HG03280 (cell line): ENCODE measurements around the gene CD101.

Experiments used
- ATAC-seq: cut with Tn5 transposase; IDR thresholded peaks from one replicate; pipeline ENCODE4 v1.9.1; 2021; ENCODE audit warnings: mild to moderate bottlenecking, moderate library complexity; ENCODE audit not compliant: unreplicated experiment

CD101 gene

GRCh38 chr1:117047271-117047670 lies 45.7 kb downstream of the CD101 start:
- no peak for ATAC-seq

DNA sequence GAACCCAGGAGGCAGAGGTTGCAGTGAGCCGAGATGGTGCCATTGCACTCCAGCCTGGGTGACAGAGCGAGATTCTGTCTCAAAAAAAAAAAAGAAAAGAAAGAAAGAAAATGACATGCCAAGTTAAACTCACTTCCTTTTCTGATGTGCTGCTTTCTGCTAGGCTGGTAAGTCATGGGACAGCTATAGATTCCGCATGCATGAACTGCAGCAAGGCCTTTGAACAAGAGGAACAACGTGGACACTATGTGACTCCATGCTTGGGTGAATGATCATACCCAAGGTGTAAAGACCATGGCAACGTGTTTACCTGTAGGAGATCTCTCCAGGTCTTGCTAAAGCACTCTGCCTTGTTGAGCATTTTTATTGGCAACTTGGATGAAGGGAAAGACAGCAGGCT lies 48.3 kb downstream of the CD101 start:
- ATAC-seq, result no peak

DNA sequence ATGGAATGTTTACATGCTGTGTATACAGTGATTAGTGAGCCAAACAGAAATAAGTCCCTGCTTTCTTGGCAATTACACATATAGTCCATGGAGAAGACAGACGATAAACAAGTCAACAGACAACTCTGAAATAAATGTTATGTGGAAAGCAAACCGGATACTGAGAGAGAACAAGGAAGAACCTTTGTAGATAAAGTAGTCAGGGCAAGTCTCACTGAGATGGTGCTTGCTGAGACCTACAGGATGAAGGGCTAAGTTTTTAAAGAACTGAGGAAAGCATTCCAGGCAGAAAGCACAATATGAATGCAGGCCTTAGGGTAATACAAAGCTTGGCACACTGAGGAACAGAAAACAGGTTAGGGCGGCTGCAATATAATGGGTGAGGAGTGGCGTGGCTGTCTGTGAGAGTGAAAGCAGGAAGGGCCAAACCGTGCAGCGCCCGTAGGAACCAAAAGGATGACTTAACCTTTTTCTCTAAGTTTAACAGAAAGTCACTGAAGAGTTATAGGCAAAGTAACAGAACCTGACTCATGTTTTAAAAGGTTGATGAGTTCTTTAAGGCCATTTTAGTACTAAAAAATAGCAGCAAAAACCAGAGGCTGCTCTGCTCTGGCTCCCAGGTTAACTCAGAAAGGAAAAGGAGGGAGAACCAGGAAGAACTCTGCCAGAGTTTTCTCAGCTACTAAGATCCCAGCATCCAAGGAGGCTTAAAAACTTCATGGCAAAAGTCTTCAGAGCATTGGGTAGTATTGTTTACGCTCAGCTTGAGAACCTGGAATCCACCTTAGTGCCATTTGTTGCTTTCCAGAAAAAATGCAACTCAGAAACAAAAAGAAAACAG lies 49.9 kb downstream of the CD101 start:
- ATAC-seq, result peak; percentile 87

GRCh38 chr1:117054068-117054467 lies 52.5 kb downstream of the CD101 start:
- no peak for ATAC-seq

DNA sequence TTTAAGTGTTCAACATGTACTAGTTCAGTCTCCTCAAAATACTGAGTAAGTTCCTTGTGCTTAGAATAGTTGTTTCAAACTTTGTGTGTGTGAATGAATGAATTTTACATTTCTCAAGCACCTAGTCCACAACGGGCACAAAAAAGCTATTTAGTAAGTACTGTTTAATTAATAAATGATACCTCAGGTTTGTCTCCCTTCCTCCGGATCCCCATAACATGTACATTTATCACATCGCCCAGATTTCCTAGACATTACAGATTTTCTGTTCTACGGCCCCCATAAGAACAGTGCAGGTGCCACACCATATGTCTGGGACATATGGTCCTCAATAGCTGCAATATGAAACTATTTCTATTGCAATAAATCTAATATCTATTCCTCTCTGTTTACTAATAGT lies 57.2 kb downstream of the CD101 start:
- no peak for ATAC-seq

DNA sequence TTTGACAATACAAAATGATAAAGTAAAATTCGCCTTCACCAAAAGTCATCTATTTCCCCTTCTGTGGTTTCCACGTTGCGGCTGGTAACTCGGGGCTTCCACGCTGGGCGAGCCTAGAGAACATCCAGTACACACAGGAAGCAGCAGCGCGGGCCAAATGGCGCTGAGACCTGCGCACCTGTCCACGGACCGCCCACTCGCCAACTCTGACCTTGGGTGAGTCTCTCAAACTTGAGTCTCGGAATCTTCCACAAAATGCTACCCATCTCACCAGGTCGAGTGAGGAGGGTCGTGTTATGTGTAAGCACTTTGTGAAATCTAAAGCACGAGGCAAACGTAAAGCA lies 57.7 kb downstream of the CD101 start:
- ATAC-seq, result peak; percentile 27

DNA sequence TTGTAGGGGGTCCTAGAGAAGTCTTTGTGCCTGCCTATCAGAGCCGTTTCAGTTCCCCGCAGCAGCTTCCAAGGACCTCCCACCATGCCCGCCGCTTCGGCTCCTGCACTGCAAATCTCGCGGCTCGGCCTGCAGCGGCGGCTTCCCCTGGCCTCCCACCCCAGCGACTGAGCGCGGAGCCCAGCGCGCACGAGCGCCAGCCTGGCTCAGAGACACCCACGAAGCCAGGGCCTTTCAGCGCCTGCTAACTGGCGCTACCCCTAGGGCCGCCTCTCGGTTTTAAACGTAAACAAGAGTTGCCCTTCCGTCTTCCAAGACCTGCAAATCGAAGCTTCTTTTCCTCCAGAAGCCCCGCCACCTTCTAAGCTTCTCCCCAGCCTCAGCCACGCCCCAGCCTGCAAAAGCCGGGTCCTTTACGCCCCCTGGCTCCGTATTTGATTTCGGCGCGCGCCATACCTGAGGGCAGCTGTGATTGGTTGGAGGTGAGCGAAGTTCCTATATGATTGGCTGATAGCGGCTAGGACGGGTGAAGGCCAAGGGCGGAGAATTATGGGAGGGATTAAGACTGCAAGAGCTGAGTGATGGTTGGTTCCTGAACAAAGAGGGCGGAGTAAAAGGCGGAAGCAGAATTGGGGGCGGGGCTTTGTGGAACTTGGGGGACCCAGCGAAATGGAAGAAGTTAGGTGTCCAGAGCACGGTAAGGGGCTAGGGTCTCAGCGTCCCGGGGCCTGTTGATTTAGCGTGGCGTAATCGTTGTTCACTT lies 58.3 kb downstream of the CD101 start, which contains the start of gene TTF2:
TTF2 (plus strand) TSS at position 649 of the 763 bp plus-strand sequence; CDS start at position 670, 21 bp downstream.
- ATAC-seq, result peak; percentile 94

GRCh38 chr1:117060441-117061317 lies 59.1 kb downstream of the CD101 start:
- ATAC-seq, result peak; percentile 4

- no peak for ATAC-seq
Measured at GRCh38 chr1:117061986-117062415, 60.4 kb downstream of the CD101 start.

- no peak for ATAC-seq
Measured at GRCh38 chr1:117066367-117066766, 64.8 kb downstream of the CD101 start.

GRCh38 chr1:117067533-117068370 lies 66.2 kb downstream of the CD101 start:
- peak; percentile 73 for ATAC-seq

DNA sequence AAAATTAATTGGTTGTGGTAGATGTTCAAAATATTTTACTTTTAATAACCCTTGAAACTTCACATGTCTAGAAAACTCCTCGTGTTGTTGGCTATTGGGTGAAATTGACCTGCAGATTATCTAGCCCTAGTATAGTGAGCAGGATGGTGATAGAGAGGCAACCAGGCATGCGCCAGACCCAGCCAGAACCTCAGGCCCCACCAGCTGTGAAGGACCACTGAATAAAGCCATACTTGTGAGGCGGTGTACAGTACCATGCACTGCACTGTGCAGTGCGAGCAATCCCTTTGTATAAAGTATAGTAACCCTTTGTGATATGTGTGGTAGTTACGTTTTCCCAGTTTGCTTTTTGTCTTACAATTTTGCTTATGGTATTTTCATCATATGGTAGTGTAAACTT lies 67.0 kb downstream of the CD101 start:
- ATAC-seq, result no peak

GRCh38 chr1:117069220-117069844 lies 67.8 kb downstream of the CD101 start:
- ATAC-seq, result no peak

DNA sequence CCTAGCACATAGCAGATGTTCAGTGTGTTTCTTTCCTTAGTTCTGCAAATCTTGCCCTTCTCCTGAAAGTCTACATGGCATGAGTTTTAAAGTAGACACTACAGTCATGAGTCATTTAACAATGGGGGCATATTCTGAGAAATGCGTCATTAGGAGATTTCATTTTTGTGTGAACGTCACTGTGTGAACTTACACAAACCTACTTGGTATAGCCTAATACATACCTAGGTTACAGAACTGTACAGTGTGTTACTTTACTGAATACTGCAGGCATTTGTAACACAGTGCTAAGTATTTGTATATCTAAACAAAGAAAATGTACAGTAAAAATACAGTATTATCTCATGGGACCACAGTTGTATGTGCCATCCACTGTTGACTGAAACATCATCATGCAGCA lies 68.6 kb downstream of the CD101 start:
- ATAC-seq, result no peak

GRCh38 chr1:117076648-117077047 lies 75.1 kb downstream of the CD101 start:
- ATAC-seq, result no peak

GRCh38 chr1:117077267-117077666 lies 75.7 kb downstream of the CD101 start:
- no peak for ATAC-seq

DNA sequence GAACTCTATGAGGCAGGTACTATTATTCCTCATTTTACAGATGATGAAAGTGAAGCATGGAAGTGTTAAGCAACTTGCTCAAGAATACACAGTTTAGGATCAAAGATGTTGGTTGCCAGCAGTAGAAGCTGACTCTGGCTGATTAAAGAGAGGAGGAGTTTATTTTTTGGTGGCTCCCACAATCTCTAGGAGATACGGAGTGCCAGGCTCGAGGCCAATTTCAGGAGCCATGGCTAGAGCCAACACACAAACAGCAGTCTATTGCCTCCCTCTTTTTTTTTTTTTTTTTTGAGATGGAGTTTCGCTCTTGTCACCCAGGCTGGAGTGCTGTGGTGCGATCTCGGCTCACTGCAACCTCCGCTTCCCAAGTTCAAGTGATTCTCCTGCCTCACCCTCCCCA lies 78.2 kb downstream of the CD101 start:
- no peak for ATAC-seq

DNA sequence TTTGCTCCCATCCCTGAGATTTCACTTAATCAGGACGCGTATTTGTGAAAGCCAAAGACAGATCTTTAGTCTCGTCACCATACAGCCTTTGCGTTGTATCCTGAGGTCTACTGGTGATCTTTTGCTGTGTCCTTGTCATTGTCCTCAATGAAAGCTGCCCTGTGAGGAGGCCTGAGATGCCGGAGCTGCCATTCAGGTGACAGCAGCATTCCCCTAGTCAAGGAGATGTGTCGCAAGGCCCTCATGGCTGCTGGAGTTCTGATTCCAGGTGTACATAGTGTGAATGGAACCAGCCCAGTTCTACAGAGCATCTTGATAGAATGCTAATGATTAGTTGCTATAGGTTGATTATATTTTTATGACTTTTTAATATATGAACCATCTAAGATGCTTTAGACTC lies 82.7 kb downstream of the CD101 start:
- ATAC-seq, result no peak
